HepG2 (cell line): Measurements from ENCODE around the gene ARF5. TPM values are rescaled to one million over a fixed set of nuclear protein-coding genes. Genes with fewer than 3 reads are reported as not detected.

ENCODE experiments used
- HES4 ChIP-seq: sonication (generic); formaldehyde crosslinking; IDR thresholded peaks from 2 replicates; pipeline ENCODE4 v1.9.0; 2021; ENCODE audit warnings: mild to moderate bottlenecking, missing genetic modification reagents, borderline replicate concordance
- polyA plus RNA-seq, 8 experiments: library from polyadenylated mRNA; depleted of rRNA in 3 of 8; stranded (reverse) in 7 of 8; unstranded in 1 of 8; fragments of >200 nt; fragmentation: Illumina TruSeq in 4 of 8; extraction: Trizol in 4 of 8; gene quantifications; 2 replicates each; pipeline versions ENCODE4 v1.2.1 to v1.2.3, GENCODE V29; 2011 to 2016; ENCODE audit warnings: low read depth in 4 of 8, missing spikeins in 1 of 8, mixed read lengths in 1 of 8; ENCODE audit not compliant: insufficient read depth in 1 of 8
- total RNA-seq, 5 experiments: library from RNA; depleted of rRNA; stranded (reverse); fragments of >200 nt; fragmentation: Illumina TruSeq; extraction: Trizol; gene quantifications; 2 replicates each; pipeline ENCODE4 v1.2.3, GENCODE V29; 2016; ENCODE audit warnings: low read depth in 1 of 5
- TF ChIP-seq, protein P1 (sequence below): sonication (generic); formaldehyde crosslinking; IDR thresholded peaks from 2 replicates; pipeline ENCODE4 v1.8.0; 2022; ENCODE audit warnings: mild to moderate bottlenecking, missing genetic modification reagents
- TF ChIP-seq, protein P2 (sequence below): IDR thresholded peaks from 2 replicates; pipeline ENCODE4 v1.6.1; 2016; ENCODE audit warnings: low read depth, missing genetic modification reagents, missing compliant biosample characterization
- TF ChIP-seq, protein P3 (sequence below): sonication (generic); formaldehyde crosslinking; IDR thresholded peaks from 2 replicates; pipeline ENCODE4 v1.8.1; 2023; ENCODE audit warnings: mild to moderate bottlenecking, moderate library complexity, missing genetic modification reagents
- TF ChIP-seq, protein P4 (sequence below), 2 experiments: fragments of 450-650 bp in 1 of 2; sonication (generic) in 1 of 2; formaldehyde crosslinking; IDR thresholded peaks; 2 replicates each; pipeline versions ENCODE4 v1.5.0 to v1.8.0; 2020 to 2022; ENCODE audit warnings: mild to moderate bottlenecking in 1 of 2, missing genetic modification reagents in 1 of 2
- TF ChIP-seq, protein P5 (sequence below): sonication (generic); formaldehyde crosslinking; IDR thresholded peaks from 2 replicates; pipeline ENCODE4 v1.8.0; 2022; ENCODE audit warnings: mild to moderate bottlenecking, missing genetic modification reagents, moderate library complexity
- TF ChIP-seq, protein P6 (sequence below): sonication (generic); formaldehyde crosslinking; IDR thresholded peaks from 2 replicates; pipeline ENCODE4 v1.5.0; 2020; ENCODE audit warnings: mild to moderate bottlenecking, missing genetic modification reagents, borderline replicate concordance

ARF5 gene
- total and polyA plus RNA-seq, 2 of the 13 experiments (the other 11 are each of a cell fraction or from before 2014, with no cell fraction given) = 109 to 135 TPM

DNA sequence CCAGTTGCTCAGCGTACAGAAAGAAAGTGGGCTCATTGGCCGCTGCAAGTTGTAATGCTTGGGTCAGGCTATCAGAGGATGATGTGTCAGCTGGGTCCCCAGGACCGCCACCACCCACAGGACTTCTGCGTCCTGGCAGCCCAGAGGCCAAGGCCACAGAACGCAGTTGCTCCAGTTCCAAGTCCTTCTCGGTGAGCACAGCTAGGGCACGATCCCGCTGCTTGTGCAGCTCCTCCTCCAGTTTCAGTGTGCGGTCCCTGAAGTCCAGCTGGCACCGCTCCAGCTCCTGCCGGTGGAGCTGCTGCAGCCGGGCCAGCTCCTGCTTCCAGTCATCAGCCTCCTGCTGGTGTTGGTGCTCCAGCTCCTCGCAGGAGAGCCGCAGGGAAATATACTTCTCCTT, 5.8 kb upstream of the ARF5 start (continued):
- TF ChIP-seq, protein P1, sequence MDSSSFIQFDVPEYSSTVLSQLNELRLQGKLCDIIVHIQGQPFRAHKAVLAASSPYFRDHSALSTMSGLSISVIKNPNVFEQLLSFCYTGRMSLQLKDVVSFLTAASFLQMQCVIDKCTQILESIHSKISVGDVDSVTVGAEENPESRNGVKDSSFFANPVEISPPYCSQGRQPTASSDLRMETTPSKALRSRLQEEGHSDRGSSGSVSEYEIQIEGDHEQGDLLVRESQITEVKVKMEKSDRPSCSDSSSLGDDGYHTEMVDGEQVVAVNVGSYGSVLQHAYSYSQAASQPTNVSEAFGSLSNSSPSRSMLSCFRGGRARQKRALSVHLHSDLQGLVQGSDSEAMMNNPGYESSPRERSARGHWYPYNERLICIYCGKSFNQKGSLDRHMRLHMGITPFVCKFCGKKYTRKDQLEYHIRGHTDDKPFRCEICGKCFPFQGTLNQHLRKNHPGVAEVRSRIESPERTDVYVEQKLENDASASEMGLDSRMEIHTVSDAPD (CRISPR knock-in tag) = no peak
- TF ChIP-seq, protein P2, sequence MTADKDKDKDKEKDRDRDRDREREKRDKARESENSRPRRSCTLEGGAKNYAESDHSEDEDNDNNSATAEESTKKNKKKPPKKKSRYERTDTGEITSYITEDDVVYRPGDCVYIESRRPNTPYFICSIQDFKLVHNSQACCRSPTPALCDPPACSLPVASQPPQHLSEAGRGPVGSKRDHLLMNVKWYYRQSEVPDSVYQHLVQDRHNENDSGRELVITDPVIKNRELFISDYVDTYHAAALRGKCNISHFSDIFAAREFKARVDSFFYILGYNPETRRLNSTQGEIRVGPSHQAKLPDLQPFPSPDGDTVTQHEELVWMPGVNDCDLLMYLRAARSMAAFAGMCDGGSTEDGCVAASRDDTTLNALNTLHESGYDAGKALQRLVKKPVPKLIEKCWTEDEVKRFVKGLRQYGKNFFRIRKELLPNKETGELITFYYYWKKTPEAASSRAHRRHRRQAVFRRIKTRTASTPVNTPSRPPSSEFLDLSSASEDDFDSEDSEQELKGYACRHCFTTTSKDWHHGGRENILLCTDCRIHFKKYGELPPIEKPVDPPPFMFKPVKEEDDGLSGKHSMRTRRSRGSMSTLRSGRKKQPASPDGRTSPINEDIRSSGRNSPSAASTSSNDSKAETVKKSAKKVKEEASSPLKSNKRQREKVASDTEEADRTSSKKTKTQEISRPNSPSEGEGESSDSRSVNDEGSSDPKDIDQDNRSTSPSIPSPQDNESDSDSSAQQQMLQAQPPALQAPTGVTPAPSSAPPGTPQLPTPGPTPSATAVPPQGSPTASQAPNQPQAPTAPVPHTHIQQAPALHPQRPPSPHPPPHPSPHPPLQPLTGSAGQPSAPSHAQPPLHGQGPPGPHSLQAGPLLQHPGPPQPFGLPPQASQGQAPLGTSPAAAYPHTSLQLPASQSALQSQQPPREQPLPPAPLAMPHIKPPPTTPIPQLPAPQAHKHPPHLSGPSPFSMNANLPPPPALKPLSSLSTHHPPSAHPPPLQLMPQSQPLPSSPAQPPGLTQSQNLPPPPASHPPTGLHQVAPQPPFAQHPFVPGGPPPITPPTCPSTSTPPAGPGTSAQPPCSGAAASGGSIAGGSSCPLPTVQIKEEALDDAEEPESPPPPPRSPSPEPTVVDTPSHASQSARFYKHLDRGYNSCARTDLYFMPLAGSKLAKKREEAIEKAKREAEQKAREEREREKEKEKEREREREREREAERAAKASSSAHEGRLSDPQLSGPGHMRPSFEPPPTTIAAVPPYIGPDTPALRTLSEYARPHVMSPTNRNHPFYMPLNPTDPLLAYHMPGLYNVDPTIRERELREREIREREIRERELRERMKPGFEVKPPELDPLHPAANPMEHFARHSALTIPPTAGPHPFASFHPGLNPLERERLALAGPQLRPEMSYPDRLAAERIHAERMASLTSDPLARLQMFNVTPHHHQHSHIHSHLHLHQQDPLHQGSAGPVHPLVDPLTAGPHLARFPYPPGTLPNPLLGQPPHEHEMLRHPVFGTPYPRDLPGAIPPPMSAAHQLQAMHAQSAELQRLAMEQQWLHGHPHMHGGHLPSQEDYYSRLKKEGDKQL = no peak
- no peak for TF ChIP-seq HES4 (CRISPR knock-in tag)
- TF ChIP-seq, protein P3, sequence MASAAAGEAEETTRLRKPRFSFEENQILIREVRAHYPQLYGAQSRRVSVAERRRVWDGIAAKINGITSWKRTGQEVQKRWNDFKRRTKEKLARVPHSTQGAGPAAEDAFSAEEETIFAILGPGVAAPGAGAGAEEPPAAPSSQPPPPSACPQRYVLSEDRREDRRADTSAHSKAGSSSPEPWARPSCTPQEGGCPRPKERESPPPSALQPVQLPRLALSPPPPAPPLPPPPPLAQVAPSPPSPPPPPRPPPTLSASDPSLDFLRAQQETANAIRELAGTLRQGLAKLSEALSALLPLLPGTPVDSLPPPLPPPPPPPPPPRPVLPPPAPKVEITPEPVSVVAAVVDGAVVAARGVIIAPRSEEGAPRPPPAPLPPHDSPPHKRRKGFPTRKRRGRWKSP (CRISPR knock-in tag) = no peak
- TF ChIP-seq, protein P4, sequence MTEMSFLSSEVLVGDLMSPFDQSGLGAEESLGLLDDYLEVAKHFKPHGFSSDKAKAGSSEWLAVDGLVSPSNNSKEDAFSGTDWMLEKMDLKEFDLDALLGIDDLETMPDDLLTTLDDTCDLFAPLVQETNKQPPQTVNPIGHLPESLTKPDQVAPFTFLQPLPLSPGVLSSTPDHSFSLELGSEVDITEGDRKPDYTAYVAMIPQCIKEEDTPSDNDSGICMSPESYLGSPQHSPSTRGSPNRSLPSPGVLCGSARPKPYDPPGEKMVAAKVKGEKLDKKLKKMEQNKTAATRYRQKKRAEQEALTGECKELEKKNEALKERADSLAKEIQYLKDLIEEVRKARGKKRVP (CRISPR knock-in tag; IDR thresholded peaks at IDR 0.05) = no peak
- TF ChIP-seq, protein P5, sequence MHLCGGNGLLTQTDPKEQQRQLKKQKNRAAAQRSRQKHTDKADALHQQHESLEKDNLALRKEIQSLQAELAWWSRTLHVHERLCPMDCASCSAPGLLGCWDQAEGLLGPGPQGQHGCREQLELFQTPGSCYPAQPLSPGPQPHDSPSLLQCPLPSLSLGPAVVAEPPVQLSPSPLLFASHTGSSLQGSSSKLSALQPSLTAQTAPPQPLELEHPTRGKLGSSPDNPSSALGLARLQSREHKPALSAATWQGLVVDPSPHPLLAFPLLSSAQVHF (CRISPR knock-in tag) = no peak
- TF ChIP-seq, protein P6, sequence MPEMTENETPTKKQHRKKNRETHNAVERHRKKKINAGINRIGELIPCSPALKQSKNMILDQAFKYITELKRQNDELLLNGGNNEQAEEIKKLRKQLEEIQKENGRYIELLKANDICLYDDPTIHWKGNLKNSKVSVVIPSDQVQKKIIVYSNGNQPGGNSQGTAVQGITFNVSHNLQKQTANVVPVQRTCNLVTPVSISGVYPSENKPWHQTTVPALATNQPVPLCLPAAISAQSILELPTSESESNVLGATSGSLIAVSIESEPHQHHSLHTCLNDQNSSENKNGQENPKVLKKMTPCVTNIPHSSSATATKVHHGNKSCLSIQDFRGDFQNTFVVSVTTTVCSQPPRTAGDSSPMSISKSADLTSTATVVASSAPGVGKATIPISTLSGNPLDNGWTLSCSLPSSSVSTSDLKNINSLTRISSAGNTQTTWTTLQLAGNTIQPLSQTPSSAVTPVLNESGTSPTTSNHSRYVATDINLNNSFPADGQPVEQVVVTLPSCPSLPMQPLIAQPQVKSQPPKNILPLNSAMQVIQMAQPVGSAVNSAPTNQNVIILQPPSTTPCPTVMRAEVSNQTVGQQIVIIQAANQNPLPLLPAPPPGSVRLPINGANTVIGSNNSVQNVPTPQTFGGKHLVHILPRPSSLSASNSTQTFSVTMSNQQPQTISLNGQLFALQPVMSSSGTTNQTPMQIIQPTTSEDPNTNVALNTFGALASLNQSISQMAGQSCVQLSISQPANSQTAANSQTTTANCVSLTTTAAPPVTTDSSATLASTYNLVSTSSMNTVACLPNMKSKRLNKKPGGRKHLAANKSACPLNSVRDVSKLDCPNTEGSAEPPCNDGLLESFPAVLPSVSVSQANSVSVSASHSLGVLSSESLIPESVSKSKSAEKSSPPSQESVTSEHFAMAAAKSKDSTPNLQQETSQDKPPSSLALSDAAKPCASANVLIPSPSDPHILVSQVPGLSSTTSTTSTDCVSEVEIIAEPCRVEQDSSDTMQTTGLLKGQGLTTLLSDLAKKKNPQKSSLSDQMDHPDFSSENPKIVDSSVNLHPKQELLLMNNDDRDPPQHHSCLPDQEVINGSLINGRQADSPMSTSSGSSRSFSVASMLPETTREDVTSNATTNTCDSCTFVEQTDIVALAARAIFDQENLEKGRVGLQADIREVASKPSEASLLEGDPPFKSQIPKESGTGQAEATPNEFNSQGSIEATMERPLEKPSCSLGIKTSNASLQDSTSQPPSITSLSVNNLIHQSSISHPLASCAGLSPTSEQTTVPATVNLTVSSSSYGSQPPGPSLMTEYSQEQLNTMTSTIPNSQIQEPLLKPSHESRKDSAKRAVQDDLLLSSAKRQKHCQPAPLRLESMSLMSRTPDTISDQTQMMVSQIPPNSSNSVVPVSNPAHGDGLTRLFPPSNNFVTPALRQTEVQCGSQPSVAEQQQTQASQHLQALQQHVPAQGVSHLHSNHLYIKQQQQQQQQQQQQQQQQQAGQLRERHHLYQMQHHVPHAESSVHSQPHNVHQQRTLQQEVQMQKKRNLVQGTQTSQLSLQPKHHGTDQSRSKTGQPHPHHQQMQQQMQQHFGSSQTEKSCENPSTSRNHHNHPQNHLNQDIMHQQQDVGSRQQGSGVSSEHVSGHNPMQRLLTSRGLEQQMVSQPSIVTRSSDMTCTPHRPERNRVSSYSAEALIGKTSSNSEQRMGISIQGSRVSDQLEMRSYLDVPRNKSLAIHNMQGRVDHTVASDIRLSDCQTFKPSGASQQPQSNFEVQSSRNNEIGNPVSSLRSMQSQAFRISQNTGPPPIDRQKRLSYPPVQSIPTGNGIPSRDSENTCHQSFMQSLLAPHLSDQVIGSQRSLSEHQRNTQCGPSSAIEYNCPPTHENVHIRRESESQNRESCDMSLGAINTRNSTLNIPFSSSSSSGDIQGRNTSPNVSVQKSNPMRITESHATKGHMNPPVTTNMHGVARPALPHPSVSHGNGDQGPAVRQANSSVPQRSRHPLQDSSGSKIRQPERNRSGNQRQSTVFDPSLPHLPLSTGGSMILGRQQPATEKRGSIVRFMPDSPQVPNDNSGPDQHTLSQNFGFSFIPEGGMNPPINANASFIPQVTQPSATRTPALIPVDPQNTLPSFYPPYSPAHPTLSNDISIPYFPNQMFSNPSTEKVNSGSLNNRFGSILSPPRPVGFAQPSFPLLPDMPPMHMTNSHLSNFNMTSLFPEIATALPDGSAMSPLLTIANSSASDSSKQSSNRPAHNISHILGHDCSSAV = no peak
